Measurements from ENCODE around the gene FOXK1.
"Not testable (repeated sequence)": the region's sequence is repeated elsewhere in the genome, so short reads cannot be mapped to it uniquely, and the experiment has no call there.

The FOXK1 gene

GRCh38 chr7:4787947-4788626 is 106.0 kb downstream of the FOXK1 start:
- no peak for DNase-seq

DNA sequence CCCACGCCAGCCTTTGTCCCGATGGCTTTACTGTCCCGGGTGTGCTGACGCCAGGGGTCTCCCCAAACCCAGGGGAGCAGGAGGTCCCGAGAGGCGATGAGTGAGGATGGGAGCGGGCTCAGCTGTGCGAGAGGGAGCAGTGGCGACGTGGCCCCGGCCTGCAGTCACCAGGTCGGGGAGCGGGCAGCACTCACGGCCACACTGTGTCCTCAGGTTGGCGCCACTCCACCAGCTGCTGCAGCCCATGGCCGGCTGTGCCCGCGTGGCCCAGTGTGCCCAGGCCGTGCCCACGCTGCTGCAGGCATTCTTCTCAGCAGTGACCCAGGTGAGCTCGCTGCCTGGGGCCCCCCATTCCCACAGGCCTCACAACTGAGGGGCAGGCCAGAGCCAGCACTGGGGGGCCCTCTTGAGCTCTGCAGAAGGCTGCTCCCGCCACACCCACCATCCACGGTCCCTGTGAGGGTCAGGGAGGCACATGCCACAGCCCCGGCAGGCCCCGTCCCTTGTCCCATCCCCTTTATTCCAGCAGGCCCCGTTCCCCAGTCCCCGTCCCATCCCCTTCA is 106.6 kb downstream of the FOXK1 start:
- DNase-seq, result no peak

GRCh38 chr7:4789194-4790077 is 107.3 kb downstream of the FOXK1 start:
- no peak for DNase-seq

- DNase-seq, result no peak
Observed at GRCh38 chr7:4790078-4790465, 108.0 kb downstream of the FOXK1 start.

GRCh38 chr7:4790516-4790991 is 108.5 kb downstream of the FOXK1 start:
- DNase-seq, result no peak

GRCh38 chr7:4791101-4791737 is 109.1 kb downstream of the FOXK1 start:
- DNase-seq, result no peak

DNA sequence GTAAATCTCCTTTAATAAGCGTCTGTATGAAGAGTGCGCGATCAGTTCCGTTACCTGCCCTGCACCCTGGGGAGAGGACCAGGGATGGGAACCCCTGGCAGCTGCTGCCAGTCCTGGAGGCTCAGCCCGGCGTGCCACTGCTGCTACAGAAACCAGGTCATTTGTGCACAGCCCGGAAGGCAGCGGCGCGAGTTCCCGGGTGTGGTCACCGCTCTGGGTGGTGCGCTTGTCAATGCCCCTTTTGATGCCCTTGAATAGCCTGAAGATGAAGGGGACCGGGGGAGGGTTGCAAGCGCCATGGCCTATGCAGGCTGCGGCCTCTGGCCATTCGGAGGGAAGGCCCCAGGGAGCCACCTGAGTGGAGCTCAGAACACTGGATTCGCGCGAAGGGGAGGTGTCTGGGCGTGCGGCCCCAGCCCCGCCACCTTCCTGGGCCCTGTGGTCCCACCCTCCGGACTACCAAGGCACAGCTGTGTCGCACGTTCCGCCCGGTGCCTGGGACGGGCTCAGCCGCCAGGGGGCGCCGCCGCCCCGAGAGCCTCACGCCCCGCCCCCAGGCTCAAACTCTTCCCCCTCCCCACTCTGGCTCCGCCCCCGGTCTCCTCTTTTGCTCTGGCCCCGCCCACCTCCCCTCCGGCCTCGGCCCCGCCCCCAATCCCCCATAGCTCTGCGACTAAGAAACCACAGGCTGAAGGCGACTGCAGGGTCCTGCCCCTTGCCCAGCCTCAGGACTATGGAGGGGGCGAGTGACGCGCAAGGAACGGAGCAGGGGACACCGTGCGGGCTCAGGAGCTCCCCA is 109.8 kb downstream of the FOXK1 start:
- DNase-seq, result no peak

DNA sequence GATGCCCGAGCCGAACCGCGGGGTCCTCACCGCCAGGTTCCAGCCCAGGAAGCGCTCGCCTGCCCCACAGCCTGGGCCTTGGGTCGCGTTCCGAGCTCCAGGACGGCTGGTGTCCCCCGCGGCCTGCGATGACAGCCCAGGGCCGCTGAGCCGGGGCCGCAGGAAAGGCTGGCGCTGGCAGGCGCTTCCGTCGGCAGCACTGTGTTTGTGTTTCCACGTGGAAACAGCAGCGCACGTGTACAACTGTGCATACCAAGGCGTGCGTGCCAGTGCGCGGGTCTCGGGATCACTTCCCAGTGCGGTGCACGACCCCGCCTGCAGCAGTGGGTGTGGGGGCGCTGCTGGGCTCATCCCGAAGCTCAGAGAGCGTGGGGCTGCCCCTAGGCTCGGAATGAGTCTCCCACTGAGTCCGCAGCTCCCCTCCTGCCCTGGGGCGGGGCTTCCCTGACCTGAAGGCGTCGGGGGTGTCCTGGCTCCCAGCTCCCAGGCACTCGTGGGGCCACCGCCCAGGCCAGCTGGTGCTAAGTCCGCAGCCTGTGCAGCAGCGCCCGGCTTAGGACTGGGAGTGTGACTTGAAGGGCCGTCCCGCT is 110.5 kb downstream of the FOXK1 start:
- no peak for DNase-seq

DNA sequence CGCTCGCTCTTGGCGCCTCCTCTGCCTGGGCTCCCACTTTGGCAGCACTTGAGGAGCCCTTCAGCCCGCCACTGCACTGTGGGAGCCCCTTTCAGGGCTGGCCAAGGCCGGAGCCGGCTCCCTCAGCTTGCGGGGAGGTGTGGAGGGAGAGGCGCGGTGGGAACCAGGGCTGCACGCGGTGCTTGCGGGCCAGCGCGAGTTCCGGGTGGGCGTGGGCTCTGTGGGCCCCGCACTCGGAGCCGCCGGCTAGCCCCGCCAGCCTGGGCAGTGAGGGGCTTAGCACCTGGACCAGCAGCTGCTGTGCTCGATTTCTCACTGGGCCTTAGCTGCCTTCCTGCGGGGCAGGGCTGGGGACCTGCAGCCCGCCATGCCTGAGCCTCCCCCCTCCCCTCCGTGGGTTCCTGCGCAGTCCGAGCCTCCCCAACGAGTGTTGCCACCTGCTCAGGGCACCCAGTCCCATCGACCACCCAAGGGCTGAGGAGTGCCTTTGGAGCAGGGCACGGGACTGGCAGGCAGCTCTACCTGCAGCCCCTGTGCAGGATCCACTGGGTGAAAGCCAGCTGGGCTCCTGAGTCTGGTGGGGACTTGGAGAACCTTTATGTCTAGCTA is 111.4 kb downstream of the FOXK1 start:
- DNase-seq, result not testable (repeated sequence)

GRCh38 chr7:4794171-4794570 is 112.1 kb downstream of the FOXK1 start:
- not testable (repeated sequence) for DNase-seq

DNA sequence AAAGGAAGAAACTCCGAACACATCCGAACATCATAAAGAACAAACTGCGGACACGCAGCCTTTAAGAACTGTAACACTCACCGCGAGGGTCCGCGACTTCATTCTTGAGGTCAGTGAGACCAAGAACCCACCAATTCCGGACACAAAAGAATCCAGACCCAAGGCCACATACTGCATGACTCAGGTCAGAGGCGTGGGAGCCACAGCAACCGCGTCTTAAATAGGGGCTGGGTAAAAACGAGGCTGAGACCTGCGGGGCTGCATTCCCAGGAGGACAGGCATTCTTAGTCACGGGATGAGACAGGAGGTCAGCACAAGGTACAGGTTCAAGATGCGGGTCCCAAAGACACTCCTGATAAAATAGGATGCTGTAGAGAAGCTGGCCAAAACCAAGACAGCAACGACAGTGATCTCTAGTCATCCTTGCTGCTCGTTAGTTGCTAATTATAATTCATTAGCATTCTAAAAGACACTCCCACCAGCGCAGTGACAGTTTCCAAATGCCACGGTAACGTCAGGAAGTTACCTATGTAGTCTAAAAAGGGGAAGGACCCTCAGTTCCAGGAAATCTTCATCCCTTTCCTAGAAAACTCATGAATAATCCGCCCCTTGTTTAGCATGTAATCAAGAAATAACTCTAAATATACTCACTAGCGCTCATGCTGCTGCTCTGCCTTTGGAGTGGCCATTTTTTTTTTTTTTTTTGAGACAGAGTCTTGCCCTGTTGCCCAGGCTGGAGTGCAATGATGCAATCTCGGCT is 112.7 kb downstream of the FOXK1 start:
- DNase-seq, result no peak

GRCh38 chr7:4796453-4796852 is 114.4 kb downstream of the FOXK1 start:
- DNase-seq, result no peak

DNA sequence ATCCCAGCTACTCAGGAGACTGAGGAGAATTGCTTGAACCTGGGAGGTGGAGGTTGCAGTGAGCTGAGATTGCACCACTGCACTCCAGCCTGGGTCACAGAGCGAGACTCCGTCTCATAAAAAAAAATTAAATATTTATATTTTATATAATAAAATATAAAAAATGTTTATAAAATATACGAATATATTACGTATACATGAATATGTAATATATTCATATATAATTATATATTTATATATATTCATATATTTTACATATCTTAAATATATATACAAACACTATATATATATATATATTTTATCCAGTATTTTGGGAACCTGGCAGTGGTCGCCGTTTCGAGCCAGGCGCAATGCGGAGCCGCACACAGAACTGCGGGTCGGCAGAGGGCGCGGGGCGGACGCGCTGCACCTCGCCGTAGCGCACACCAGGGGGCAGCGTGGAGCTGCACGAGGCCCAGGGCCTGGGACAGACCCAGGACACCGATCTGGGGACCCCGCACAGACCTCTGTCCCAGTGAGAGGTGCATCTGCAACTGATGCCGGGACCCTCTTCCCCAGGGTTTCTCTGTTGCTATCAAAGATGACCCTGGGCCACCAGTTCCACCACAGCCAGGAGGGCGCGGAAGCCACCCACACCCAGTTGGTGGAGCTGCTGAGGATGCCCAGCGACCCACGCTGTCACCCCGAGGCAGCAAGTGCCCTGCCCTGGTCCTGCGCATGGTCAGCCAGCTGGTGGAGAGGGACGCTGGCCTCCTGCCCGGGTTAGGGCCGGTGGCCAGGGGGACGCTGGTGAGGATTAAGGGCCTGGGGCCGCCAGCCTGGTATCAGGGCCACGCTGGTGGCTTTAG is 116.0 kb downstream of the FOXK1 start:
- DNase-seq, result peak in 1 of 2 experiments; percentile 19

GRCh38 chr7:4798706-4799235 is 116.7 kb downstream of the FOXK1 start:
- DNase-seq, result no peak

GRCh38 chr7:4799508-4800268 is 117.6 kb downstream of the FOXK1 start:
- no peak for DNase-seq

DNA sequence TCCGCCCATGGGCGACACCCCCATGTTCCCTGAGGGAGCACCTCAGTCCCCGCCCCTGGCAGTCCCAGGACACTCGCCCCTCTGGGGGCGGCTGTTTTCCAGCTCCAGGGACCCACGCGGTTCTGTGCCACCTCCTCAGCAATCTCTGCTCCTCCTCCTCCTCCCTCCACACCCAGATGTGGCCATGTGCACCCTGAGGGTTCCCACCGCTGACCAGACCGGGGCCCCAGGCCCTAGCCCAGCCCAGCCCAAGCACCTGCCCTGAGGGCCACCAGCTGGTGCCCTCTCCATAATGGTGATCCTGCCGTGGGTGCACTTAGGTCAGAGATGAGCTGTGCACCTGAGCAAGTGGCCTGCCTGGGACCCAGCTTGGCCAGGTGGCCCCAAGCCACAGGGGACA is 118.4 kb downstream of the FOXK1 start:
- DNase-seq, result no peak

GRCh38 chr7:4800926-4801838 is 119.1 kb downstream of the FOXK1 start:
- DNase-seq, result no peak

- DNase-seq, result no peak
Observed at GRCh38 chr7:4801839-4802231, 119.7 kb downstream of the FOXK1 start.
